HUES64 (cell line): ENCODE data around the gene MED26.

Experiments used
- H3K27ac ChIP-seq: 2 replicates; pipeline ENCODE4 v1.7.0; 2013; ENCODE audit warnings: low read depth, low read length, inconsistent platforms
- H3K27me3 ChIP-seq: 2 replicates; pipeline ENCODE4 v1.6.1; 2013; ENCODE audit warnings: mild to moderate bottlenecking, low read length; ENCODE audit not compliant: insufficient read depth
- H3K36me3 ChIP-seq: 2 replicates; pipeline ENCODE4 v1.6.1; 2013; ENCODE audit warnings: mild to moderate bottlenecking, low read length; ENCODE audit not compliant: insufficient read depth
- H3K4me1 ChIP-seq: 2 replicates; pipeline ENCODE4 v1.6.1; 2013; ENCODE audit warnings: mild to moderate bottlenecking, low read length, moderate library complexity; ENCODE audit not compliant: insufficient read depth
- H3K4me3 ChIP-seq: 2 replicates; pipeline ENCODE4 v1.5.1; 2013; ENCODE audit warnings: mild to moderate bottlenecking, low read length, moderate library complexity
- H3K9ac ChIP-seq: 2 replicates; pipeline ENCODE4 v1.6.1; 2013; ENCODE audit warnings: mild to moderate bottlenecking, low read depth, low read length
- H3K9me3 ChIP-seq: 2 replicates; pipeline ENCODE4 v1.6.1; 2013; ENCODE audit warnings: low read depth, low read length; ENCODE audit not compliant: insufficient read depth
- WGBS: fragments of 150-250, 120-280 bp; methylation state at CpG from one replicate; pipeline ENCODE4 v1.1.7; 2013; ENCODE audit warnings: missing lambda C conversion rate; 5-methylcytosine and 5-hydroxymethylcytosine counted together

Gene MED26

DNA sequence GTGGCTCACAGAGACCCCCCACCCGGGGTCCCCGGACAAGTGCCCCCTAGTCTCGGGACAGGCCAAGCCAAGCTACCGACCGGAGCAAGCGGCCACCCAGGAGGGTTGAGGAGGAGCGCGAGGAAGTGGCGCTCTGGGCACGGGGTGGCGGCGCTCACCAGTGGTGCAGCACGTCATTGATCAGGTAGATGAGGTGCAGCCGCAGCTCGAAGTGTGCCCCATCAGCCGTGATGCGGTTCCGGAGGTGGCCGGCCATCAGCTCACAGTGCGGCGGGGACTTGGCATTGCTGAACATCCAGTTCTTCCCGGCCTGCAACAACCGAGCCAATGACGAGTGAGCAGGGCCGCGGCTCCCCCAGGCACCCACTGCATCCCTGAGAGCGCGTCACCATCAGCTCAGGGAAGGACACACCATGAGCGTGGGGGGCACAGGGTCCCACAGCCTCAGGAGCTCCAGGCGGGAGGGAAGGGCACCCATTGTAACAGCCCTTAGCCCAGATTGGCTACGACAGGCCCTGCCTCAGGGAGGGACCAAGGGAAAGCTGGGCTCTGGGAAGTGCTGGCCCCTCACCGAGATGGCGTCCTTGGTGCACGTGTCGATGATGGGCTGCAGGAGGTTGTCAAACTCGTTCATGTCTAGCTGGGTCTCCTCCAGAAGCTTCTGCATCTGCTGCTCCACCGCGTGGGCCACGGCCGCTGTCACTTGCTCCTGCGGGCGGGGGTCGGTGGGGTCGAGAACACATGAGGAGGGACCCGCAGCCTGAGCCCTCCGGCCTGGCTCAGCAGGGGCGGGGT, 95.4 kb downstream of the MED26 start:
- no peaks in the 10 kb centered on the region for H3K27me3 ChIP-seq
- 96% methylated on average over 47 of the region's 47 CpGs for WGBS
- no peak overlapping the region for H3K4me3 ChIP-seq
- H3K4me1 ChIP-seq, result no peaks in the 10 kb centered on the region
- H3K36me3 ChIP-seq, result peaks cover 94% of the 10 kb centered on the region
- no peak overlapping the region for H3K27ac ChIP-seq
- no peak overlapping the region for H3K9ac ChIP-seq
- no peaks in the 10 kb centered on the region for H3K9me3 ChIP-seq

DNA sequence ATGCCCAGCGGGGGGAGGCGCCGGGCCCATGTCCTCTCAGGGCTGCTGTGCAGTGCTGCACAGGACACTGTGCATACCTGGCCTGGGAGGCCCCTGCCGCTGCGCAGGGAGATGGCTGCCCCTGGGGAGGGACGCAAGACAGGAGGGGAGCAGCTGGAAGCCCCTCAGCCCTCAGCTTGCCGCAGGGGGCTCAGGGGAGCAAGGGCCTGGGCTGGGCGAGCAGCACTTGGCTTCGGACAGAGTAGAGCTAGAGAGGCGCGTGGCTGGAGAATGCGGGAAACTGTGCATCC, 96.7 kb downstream of the MED26 start:
- no peaks in the 10 kb centered on the region for H3K27me3 ChIP-seq
- whole genome bisulfite sequencing, result 97% methylated on average over 12 of the region's 12 CpGs
- H3K27ac ChIP-seq, result no peak overlapping the region
- no peak overlapping the region for H3K4me3 ChIP-seq
- no peak overlapping the region for H3K9ac ChIP-seq
- H3K9me3 ChIP-seq, result no peaks in the 10 kb centered on the region
- H3K36me3 ChIP-seq, result peaks cover 98% of the 10 kb centered on the region
- H3K4me1 ChIP-seq, result no peaks in the 10 kb centered on the region

DNA sequence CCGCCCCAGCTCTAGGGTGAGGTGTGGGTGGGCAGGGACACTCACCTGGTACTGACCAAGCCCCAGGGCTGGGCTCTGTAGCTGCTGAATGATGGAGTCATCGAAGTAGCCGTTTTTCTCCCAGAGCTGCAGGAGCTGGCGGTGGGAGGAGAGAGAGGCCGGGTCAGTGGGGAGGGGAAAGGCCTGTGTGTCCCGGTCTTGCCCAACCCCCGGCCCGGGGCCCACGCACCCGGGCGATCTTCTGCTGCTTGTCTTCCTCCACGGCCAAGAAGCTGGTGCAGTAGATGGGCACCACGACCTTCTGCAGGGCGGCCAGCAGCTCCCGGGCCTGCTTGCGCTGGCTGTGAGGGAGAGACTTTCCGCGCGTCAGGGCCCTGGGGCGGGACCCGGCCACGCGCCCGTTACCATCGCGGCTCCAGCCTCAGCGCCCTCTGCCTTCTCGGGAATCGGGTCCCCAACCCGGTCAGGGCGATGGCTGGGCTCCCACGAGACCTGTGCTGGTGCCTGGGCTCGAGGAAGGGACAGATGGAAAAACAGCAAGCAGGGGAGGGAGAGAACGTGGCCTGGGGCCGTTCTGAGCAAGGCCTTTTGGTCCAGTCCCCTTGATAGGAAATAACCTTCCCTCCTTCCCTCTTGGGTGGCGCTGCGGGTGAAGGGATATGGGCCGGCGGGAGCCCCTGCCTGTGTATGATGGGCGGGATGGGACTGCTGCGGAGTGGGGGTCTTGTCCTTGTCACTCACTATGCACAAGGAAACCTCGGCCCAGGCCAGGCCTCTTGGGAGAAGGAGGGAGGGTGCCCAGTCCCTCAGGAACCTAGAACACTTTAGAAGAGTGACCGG, 97.2 kb downstream of the MED26 start:
- Histone ChIP-seq H3K36me3 (peaks cover 98% of the 10 kb centered on the region), H3K9ac (no peak overlapping the region), H3K4me1 (no peaks in the 10 kb centered on the region), H3K9me3 (no peaks in the 10 kb centered on the region), H3K4me3 (no peak overlapping the region), H3K27ac (no peak overlapping the region), H3K27me3 (no peaks in the 10 kb centered on the region)
- WGBS, result 95% methylated on average over 43 of the region's 43 CpGs

DNA sequence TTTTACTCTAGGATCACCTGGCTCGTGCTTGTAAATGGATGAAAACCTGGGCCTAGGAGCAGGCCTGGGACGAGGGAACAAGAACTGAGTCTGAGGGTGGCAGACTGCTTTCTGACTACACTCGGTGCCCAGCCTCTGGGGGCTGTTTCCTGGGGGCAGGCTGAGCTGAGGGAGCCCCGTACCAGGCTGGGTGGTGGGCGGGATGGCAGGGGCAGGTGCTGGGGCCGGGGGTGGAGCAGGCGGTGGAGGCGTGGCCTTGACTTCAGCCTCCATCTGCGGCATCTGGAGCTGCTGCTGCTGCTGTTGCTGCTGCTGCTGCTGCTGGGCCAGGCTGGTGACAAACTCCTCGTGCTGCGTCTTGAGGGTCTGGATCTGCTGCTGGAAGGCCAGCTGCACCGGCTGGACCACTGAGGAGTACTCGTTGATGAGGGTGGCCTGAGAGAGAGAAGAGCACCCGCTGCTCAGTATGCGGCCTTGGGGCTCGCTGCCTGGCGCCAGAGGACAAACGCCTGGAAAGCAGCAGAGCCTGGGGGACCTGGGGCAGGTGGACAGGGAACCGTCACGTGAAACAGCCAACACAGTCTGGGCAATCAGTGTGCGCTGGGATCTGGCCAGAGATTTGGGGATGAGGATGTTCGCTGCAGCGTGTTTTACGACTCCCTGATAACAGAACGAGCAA, 98.4 kb downstream of the MED26 start:
- no peak overlapping the region for H3K27ac ChIP-seq
- no peaks in the 10 kb centered on the region for H3K9me3 ChIP-seq
- H3K36me3 ChIP-seq, result peaks cover 100% of the 10 kb centered on the region
- no peak overlapping the region for H3K9ac ChIP-seq
- H3K27me3 ChIP-seq, result no peaks in the 10 kb centered on the region
- H3K4me3 ChIP-seq, result no peak overlapping the region
- WGBS, result 94% methylated on average over 25 of the region's 25 CpGs
- H3K4me1 ChIP-seq, result no peaks in the 10 kb centered on the region

DNA sequence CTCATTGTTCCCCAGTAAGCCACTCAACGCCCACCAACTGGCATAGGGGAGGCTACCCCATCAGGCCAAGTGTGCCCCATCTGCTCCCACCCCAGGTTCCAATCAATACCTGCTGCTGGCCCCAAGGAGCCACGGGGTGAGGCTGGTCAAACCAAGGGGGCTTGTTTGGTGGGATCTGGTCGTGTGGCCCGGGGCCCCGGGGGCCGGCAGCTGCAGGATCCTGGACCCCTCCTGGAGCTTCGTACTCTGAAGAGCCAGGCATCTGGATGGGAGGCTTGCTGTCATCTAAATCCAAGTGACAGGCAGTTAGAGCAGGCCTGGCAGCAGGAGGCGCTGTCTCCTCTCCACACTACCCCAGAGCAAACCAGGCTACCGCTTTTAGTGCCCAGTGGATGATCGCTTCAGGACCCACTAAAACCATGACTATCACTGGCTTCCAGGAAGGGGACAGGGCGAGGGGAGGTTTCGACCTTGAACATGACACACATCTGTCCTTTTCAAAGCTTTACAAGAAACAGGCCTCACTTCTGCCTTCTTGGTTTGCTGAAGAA, 100.0 kb downstream of the MED26 start:
- no peak overlapping the region for H3K4me3 ChIP-seq
- H3K4me1 ChIP-seq, result no peaks in the 10 kb centered on the region
- H3K27me3 ChIP-seq, result no peaks in the 10 kb centered on the region
- peaks cover 100% of the 10 kb centered on the region for H3K36me3 ChIP-seq
- H3K9me3 ChIP-seq, result no peaks in the 10 kb centered on the region
- H3K9ac ChIP-seq, result no peak overlapping the region
- whole genome bisulfite sequencing, result 90% methylated on average over 12 of the region's 12 CpGs
- H3K27ac ChIP-seq, result no peak overlapping the region

DNA sequence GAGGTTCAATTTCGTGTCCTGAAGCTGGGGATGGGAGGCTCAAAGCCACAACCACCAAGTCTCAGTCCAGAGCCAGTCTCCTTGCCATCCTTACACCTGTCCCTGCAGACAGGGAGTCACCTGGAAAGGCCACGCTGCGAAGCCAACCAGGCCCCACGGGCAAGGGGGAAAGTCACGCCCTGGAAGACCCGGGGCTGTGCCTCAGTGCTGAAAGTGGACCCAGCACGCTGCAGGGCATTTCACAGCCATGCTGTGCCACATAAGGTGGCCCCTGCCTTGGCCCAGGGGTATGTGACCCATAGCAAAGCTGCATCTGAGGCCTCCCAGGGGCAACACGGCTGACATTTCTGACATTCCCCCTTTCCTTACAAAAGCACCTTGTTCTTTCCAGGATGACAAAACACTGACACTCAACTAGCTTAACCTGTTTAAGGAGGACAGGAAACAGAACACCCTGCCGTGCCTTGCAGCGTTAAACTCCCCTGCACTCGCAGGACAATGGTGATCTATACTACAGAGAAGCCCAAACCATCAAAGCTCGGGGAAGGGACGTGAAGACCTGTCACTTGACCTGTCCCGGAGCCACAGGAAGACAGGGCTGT, 100.6 kb downstream of the MED26 start:
- no peak overlapping the region for H3K9ac ChIP-seq
- H3K4me3 ChIP-seq, result no peak overlapping the region
- H3K27me3 ChIP-seq, result no peaks in the 10 kb centered on the region
- 87% methylated on average over 14 of the region's 14 CpGs for WGBS
- no peak overlapping the region for H3K27ac ChIP-seq
- H3K4me1 ChIP-seq, result no peaks in the 10 kb centered on the region
- H3K36me3 ChIP-seq, result peaks cover 100% of the 10 kb centered on the region
- no peaks in the 10 kb centered on the region for H3K9me3 ChIP-seq

DNA sequence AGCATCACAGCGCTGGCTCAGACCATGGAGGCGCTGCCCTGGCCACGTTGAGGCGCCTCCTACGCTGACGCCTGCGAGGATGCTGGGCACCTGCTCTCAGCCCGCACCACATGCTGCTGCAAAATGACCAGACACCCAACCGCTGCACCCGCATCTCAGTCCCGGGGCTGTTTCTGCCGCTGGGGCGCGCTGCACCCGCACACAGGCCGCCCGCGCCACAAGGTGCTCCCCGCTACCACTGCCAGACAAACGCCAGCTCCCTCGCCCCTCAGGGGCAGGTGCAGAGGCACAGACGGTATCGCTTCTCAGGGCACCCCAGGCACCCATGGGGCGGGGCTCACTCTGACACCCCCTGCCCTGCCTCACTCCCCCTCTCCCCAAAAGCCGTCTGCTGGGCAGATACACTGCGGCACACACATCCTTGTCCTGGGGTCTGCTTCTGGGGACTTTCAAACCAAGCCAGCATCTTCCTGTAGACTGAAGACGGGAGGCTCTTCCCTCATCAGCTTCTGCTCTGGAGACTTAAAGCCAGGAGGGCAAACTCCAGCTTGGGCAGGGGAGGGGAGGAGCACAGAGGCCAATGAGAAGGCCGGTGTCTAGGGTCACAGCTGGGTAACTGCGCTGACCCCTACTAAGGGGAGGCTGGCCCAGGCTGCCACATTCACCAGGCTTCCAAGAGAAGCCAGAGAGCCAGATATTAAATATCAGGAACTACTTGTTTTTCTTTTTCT, 102.1 kb downstream of the MED26 start:
- Histone ChIP-seq H3K27ac (no peak overlapping the region), H3K36me3 (peaks cover 96% of the 10 kb centered on the region), H3K9me3 (no peaks in the 10 kb centered on the region)

DNA sequence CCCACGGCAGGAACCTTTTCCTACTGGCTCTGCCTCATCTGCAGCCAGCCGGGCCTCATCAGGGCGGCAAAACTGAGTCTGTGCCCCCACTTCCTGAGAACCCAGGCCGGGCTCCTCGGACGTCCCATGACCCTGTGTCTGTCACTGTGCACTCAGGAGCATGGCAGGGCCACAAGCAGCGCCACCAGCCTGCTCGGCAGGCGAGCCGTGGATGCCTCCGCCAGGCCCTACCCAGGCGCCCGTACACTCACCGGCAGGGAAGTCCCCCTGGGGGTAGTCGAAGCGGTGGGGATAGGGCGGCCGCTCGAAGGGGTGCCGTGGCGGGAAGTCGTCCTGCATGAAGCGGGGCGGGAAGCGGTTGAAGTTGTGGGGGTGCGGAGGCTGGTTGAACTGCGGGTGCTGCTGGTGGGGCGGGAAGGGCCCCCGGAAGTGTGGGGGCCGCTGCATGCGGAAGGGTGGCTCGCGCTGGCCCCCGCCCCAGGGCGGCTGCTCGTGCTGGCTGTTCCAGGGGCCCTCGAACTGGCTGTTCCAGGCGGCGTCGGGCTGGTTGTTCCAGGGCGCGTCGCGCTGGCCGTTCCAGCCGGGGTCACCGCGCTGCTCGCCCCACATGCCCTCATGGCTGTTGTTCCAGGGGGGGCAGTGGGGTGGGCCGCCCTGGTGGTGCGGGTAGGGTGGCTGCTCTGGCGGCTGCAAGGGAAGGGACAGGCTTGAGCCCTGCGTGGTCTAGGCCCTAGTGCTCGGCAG, 102.8 kb downstream of the MED26 start:
- Histone ChIP-seq H3K4me1 (no peaks in the 10 kb centered on the region), H3K4me3 (no peak overlapping the region), H3K9me3 (no peaks in the 10 kb centered on the region), H3K27ac (no peak overlapping the region), H3K36me3 (peaks cover 96% of the 10 kb centered on the region), H3K9ac (no peak overlapping the region), H3K27me3 (no peaks in the 10 kb centered on the region)
- WGBS, result 96% methylated on average over 54 of the region's 54 CpGs

More for the DNA sequence above, 102.1 kb downstream of the MED26 start:
- H3K9ac ChIP-seq, result no peak overlapping the region
- no peaks in the 10 kb centered on the region for H3K4me1 ChIP-seq
- H3K4me3 ChIP-seq, result no peak overlapping the region
- 97% methylated on average over 29 of the region's 29 CpGs for WGBS
- H3K27me3 ChIP-seq, result no peaks in the 10 kb centered on the region
